Measurements from ENCODE around the gene ZC3HAV1. TPM values are rescaled to one million over a fixed set of nuclear protein-coding genes. Genes with fewer than 3 reads are reported as not detected.
"Not testable (repeated sequence)": the region's sequence is repeated elsewhere in the genome, so short reads cannot be mapped to it uniquely, and the experiment has no call there.

Gene ZC3HAV1
- total RNA-seq, 2 experiments from 2014 or later, result 124 to 129 TPM

DNA sequence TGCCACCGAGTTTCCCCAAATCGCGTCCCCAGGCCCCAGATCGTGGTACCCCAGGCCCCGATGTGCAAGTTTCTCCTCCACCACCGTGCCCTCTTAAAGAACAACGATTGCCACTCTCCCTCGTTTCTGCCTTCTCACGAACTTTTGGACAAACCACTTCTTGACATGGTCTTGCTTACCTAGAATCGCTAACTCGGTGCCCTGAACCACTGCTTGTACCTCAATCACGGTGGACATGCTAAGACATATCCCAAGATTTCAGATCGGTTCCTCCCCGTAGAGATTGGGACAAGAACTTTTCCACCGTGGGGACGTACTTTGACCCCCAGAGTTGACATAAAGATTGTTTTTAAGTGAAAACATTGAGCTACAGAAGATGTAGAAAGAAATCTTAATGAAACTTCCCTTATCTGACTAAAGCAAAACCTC lies 477 bp upstream of the ZC3HAV1 start:
- Mint-ChIP-seq H3K27ac (peak overlapping the region; percentile 97), H3K27me3 (no peaks in the 10 kb centered on the region), H3K36me3 (ENCODE audit: low read depth) (peaks cover 46% of the 10 kb centered on the region), H3K4me3 (peak overlapping the region; percentile 95), H3K4me1 (peaks cover 38% of the 10 kb centered on the region), H3K9me3 (peaks cover 8% of the 10 kb centered on the region)
- no peak for DNase-seq
- POLR2A ChIA-PET, result interaction anchor here (0.7 to 0.8 kb wide), 2 partner anchors 15 to 1346 kb away, joined by 3 to 6 read pairs; no protein-coding TSS in a partner anchor
- CTCF ChIA-PET, result interaction anchor here (1.1 kb wide), 2 partner anchors 13 to 35 kb away, joined by 3 read pairs; no protein-coding TSS in a partner anchor

DNA sequence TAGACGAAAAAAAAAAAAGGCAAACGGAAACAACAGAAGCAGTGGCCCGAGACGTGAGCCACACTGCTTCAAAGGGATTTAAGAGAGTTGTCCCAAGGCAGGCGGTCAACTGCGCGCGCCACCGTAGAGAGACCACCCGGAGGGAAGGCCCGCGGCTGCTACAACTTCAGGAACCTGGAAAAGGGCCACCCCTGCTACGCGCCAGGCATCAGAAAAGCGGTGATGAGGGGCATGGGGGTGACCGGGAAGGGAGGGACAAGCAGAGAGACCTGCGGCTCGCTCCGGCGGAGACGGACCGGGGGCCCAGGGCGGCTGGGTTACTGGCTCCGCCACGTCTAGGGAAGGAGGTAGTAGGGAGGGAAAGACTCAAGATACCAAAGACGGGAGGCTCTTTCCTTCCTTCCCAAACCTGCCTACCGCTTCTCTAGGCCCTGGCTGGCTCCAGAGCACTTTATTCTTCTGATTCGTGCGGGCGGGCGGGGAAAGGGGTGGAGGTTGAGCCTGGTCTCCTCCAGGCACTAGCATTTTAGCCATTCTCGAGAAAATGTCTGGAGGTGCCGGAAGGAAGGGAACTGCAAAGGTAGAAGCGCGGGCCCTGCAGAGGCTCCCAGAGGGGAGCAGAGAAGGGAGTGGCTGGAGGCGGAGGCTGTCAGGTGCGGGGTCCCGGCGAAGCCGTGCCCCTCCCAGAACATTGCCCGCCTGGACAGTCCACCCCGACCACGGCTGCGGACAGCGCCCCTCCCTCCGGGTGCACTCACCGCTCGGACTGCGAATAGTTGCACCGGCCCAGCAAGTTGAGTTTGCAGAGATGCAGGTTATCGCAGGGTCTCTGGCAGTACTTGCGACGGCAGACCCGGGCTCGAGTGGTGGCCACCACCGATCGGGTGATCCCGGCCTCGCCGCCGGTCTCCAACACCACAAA lies 993 bp downstream of the ZC3HAV1 start:
- Mint-ChIP-seq H3K4me3 (peak overlapping the region; percentile 95), H3K9me3 (peaks cover 8% of the 10 kb centered on the region), H3K27me3 (no peaks in the 10 kb centered on the region), H3K27ac (peak overlapping the region; percentile 97), H3K4me1 (peaks cover 38% of the 10 kb centered on the region), H3K36me3 (ENCODE audit: low read depth) (peaks cover 61% of the 10 kb centered on the region)
- CTCF ChIA-PET, result no interaction called here
- no peak for DNase-seq
- POLR2A ChIA-PET, result no interaction called here

DNA sequence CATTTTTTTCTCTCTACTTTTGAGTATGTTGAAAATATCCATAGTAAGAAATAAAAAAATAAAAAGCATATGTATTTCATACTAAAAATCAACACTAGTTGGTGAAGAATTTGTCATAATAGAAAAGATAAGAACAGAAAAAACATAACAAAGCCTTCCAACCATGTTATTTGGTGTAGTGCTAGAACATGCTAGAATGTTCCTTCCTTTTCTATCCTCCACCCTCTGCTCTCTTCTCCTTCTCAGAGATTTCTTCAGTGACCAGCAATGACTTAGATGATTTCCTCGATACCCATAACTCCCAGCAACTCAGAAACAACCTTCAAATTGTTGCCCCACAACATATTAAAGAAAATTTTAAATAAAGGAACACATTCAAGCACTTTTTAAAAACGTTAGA lies 2.6 kb downstream of the ZC3HAV1 start:
- no peak for DNase-seq
- Mint-ChIP-seq H3K4me3 (peak overlapping the region; percentile 95), H3K4me1 (peaks cover 31% of the 10 kb centered on the region), H3K9me3 (peaks cover 7% of the 10 kb centered on the region), H3K27ac (peak overlapping the region; percentile 97), H3K36me3 (ENCODE audit: low read depth) (peaks cover 67% of the 10 kb centered on the region), H3K27me3 (no peaks in the 10 kb centered on the region)
- ChIA-PET CTCF (no interaction called here), POLR2A (interaction anchor here (0.6 to 1.2 kb wide), 3 partner anchors 8 to 10 kb away, joined by 3 read pairs; no protein-coding TSS in a partner anchor)

DNA sequence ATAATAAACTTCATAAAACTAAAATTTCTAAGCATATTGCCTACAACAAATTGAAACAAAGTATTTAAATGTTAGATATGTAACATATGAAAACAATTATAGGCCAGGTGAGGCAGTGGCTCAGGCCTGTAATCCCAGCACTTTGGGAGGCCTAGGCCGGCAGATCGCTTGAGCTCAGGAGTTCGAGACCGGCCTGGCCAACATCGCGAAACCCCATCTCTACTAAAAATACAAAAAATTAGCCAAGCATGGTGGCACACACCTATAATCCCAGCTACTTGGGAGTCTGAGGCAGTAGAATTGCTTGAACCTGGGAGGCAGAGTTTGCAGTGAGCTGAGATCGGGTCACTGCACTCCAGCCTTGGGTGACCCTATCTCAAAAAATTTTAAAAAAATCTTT lies 3.3 kb downstream of the ZC3HAV1 start:
- DNase-seq, H3K27me3 Mint-ChIP-seq, CTCF ChIA-PET, H3K9me3 Mint-ChIP-seq: not testable (repeated sequence)
- Mint-ChIP-seq H3K36me3 (ENCODE audit: low read depth) (peaks cover 70% of the 10 kb centered on the region), H3K4me3 (peak overlapping the region; percentile 95), H3K27ac (peak overlapping the region; percentile 97), H3K4me1 (peaks cover 29% of the 10 kb centered on the region)
- POLR2A ChIA-PET, result interaction anchor here (0.6 to 1.2 kb wide), 3 partner anchors 9 to 253 kb away, joined by 3 to 10 read pairs (median 3); partner anchors contain the start of gene LUC7L2

DNA sequence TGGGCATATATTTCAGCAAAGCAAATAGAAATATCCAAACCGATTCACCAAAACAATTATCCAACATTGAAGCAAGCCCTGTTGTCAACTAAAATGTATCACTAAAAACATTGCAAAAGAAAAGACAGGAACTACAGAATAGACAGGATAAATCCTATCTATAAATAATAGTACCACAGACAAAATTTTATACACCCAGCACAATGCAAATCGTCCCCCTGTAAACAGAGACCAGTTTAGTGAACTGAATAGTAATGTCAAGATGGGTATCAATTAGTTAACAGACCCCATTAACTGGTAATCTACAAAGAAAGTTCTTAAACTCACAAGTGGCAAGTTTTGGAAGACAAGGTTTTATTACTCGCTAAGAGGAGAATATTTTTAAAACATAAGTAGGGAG lies 4.0 kb downstream of the ZC3HAV1 start:
- Mint-ChIP-seq H3K4me1 (peaks cover 29% of the 10 kb centered on the region), H3K27ac (peak overlapping the region; percentile 88), H3K9me3 (no peaks in the 10 kb centered on the region), H3K36me3 (ENCODE audit: low read depth) (peaks cover 78% of the 10 kb centered on the region), H3K4me3 (peak overlapping the region; percentile 95), H3K27me3 (no peaks in the 10 kb centered on the region)
- ChIA-PET POLR2A (interaction anchor here (2.7 kb wide), 1 partner anchor 11 kb away, joined by 24 read pairs; no protein-coding TSS in a partner anchor), CTCF (interaction anchor here (1.0 to 3.3 kb wide), 3 partner anchors 9 to 72 kb away, joined by 3 to 15 read pairs (median 8); no protein-coding TSS in a partner anchor)
- DNase-seq, result no peak

DNA sequence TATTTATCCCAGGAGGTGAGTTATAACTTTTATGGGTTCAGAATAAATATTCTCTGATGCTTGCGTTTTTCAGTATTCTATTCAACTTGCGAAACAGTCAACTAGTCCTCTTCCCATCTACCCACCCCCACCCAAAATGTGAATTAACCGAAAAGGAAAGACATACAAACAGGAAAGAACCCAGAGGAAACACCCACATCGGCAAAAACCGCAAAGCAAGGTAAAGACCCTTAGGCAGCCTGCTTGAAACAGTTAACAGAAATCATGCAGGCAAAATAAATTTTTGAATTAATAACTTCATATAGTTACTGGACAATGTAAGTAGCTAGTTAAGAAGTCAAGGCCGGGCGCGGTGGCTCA lies 5.4 kb downstream of the ZC3HAV1 start:
- H3K4me3 Mint-ChIP-seq, result peak overlapping the region; percentile 95
- no peaks in the 10 kb centered on the region for H3K27me3 Mint-ChIP-seq
- POLR2A ChIA-PET, result interaction anchor here (2.7 kb wide), 1 partner anchor 9 kb away, joined by 24 read pairs; no protein-coding TSS in a partner anchor
- peaks cover 83% of the 10 kb centered on the region for H3K36me3 Mint-ChIP-seq (ENCODE audit: low read depth)
- peaks cover 32% of the 10 kb centered on the region for H3K4me1 Mint-ChIP-seq
- CTCF ChIA-PET, result interaction anchor here (1.5 to 3.3 kb wide), 3 partner anchors 10 to 29 kb away, joined by 8 to 15 read pairs (median 9); no protein-coding TSS in a partner anchor
- no peaks in the 10 kb centered on the region for H3K9me3 Mint-ChIP-seq
- peak overlapping the region; percentile 88 for H3K27ac Mint-ChIP-seq
- DNase-seq, result peak; percentile 65

DNA sequence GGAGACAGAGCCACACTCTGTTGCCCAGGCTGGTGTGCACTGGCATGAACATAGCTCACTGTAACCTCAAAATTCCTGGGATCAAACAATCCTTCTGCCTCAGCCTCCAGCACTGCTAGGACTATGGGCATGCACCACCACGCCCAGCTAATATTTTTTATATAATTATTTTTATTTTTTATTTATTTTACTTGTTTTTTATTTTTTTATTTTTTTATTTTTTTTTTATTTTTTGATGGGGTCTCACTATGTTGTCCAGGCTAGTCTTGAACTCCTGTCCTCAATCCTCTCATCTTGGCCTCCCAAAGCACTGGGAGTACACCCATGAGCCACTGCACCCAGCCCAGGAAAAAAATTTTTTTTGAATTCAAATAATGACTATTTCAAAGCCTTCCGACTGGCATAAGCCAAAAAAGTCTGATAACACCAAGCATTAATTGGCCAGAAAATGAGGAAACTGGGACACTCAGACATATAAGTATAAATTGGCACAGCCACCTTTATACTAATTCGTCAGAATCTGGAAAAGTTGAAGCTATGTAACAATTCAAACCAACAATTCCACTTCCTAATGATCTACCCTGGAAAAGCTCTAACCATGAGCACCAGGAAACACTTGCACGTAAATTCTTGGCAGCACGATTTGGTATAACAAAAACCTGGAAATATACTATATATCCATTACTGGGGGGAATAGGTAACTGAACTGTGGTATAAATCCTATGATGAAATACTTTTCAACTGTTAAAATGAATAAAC lies 6.3 kb downstream of the ZC3HAV1 start:
- peaks cover 39% of the 10 kb centered on the region for H3K4me1 Mint-ChIP-seq
- POLR2A ChIA-PET, result interaction anchor here (0.8 to 2.7 kb wide), 2 partner anchors 8 to 200 kb away, joined by 4 to 24 read pairs; no protein-coding TSS in a partner anchor

DNA sequence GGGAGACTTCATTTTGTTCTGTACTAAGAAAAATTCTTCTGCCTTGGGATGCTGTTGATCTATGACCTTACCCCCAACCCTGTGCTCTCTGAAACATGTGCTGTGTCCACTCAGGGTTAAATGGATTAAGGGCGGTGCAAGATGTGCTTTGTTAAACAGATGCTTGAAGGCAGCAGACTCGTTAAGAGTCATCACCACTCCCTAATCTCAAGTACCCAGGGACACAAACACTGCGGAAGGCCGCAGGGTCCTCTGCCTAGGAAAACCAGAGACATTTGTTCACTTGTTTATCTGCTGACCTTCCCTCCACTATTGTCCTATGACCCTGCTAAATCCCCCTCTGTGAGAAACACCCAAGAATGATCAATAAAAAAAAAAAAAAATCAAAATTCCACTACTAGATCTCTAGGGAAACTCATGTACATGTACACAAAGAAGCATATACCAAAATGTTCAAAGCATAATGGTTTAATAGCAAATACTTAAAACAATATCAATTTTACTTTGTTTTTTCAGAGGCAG lies 7.8 kb downstream of the ZC3HAV1 start:
- Mint-ChIP-seq H3K36me3 (ENCODE audit: low read depth) (peaks cover 76% of the 10 kb centered on the region), H3K4me1 (peaks cover 50% of the 10 kb centered on the region), H3K27ac (peak overlapping the region; percentile 89), H3K4me3 (peak overlapping the region; percentile 79)
- H3K9me3 Mint-ChIP-seq, H3K27me3 Mint-ChIP-seq, DNase-seq, POLR2A ChIA-PET: not testable (repeated sequence)
- CTCF ChIA-PET, result interaction anchor here (1.5 kb wide), 1 partner anchor 32 kb away, joined by 3 read pairs; a partner anchor contains a TSS

More for the DNA sequence above, 6.3 kb downstream of the ZC3HAV1 start:
- CTCF ChIA-PET, result interaction anchor here (0.5 to 3.3 kb wide), 8 partner anchors 9 to 86 kb away, joined by 3 to 15 read pairs (median 3); a partner anchor contains a TSS
- peak overlapping the region; percentile 95 for H3K4me3 Mint-ChIP-seq
- DNase-seq, result no peak
- H3K27ac Mint-ChIP-seq, result peak overlapping the region; percentile 88
- no peaks in the 10 kb centered on the region for H3K27me3 Mint-ChIP-seq
- no peaks in the 10 kb centered on the region for H3K9me3 Mint-ChIP-seq
- peaks cover 81% of the 10 kb centered on the region for H3K36me3 Mint-ChIP-seq (ENCODE audit: low read depth)

DNA sequence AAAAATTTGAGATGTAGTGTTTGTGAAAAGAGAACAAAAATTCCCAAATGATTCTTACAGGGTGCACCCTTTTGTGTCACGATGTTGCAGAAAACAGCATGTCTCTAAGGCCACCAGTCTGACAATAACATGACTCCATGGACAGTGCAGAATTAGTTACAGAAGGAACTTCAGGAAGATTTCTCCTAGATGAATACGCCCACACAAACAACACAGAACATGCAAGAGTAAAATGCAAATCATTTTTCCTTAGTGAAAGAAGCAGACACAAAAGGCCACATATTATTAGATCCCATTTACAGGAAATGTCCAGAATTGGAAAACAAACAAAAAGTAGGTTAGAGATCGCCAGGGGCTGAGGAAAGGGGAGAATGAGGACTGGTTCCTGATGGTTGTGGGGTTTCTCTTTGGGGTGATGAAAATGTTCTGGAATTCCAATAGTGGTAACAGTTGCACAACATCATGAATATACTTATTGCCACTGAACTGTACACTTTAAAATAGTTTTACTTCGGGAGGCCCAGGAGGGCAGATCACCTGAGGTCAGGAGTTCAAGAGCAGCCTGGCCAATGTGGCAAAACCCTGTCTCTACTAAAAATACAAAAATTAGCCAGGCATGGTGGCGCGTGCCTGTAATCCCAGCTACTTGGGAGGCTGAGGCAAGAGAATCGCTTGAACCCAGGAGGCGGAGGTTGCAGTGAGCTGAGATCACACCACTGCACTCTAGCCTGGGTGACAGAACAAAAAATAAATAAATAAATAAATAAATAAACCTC lies 10.2 kb downstream of the ZC3HAV1 start:
- H3K9me3 Mint-ChIP-seq, result no peaks in the 10 kb centered on the region
- POLR2A ChIA-PET, result interaction anchor here (0.7 kb wide), 1 partner anchor 8 kb away, joined by 3 read pairs; no protein-coding TSS in a partner anchor
- no peak for DNase-seq
- no peaks in the 10 kb centered on the region for H3K27me3 Mint-ChIP-seq
- peaks cover 81% of the 10 kb centered on the region for H3K36me3 Mint-ChIP-seq (ENCODE audit: low read depth)
- CTCF ChIA-PET, result interaction anchor here (0.7 kb wide), 1 partner anchor 25 kb away, joined by 4 read pairs; no protein-coding TSS in a partner anchor
- peak overlapping the region; percentile 72 for H3K27ac Mint-ChIP-seq
- peaks cover 73% of the 10 kb centered on the region for H3K4me1 Mint-ChIP-seq
- H3K4me3 Mint-ChIP-seq, result peak overlapping the region; percentile 74

DNA sequence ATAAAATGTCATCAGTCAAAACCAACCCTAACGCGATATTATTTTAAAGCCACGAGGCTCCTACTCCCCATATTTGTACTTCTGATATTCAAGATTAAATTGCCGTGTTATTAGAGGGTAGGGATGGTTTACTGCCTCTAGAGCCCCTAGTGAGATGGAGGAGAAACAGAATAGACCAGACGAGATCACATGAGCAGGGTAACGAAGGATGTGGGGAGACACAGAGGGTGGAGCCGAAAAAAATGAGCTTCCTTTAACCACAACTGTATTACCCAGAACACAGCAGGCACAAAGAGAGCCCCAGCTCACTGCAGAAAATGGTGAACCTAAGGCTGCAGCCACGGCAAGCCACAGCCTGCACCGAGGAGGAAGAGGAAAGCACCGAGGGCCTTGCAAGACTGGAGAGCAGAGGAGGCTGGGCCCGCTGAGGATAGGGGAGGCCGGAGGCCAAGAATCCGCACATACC lies 14.3 kb downstream of the ZC3HAV1 start:
- H3K9me3 Mint-ChIP-seq, result no peaks in the 10 kb centered on the region
- H3K4me1 Mint-ChIP-seq, result peaks cover 89% of the 10 kb centered on the region
- peak overlapping the region; percentile 75 for H3K4me3 Mint-ChIP-seq
- ChIA-PET POLR2A (interaction anchor here (0.9 to 2.5 kb wide), 4 partner anchors 9 to 18 kb away, joined by 3 to 24 read pairs (median 8); no protein-coding TSS in a partner anchor), CTCF (interaction anchor here (0.6 to 3.3 kb wide), 23 partner anchors 9 to 442 kb away, joined by 3 to 19 read pairs (median 4); no protein-coding TSS in a partner anchor)
- H3K27me3 Mint-ChIP-seq, result no peaks in the 10 kb centered on the region
- H3K36me3 Mint-ChIP-seq (ENCODE audit: low read depth), result peaks cover 86% of the 10 kb centered on the region
- DNase-seq, result peak; percentile 91
- peak overlapping the region; percentile 91 for H3K27ac Mint-ChIP-seq

DNA sequence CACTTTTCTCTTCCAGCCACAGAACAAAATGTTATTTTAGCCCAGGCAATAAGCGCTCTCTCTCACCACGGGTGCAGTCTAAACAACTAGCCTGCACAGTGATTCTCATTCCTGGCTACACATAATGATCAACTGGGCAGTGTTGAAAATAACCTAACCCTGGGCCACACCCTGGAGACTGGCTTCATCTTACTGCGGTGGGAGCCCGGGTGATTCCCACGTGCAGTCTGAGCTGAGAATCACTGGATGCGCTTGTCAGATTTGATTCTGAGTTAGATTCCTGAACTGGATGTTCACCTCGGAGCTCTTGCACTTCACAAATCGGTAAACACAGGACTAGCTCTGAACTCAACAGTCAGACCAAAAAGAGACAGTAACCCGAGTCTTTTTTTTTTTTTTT lies 14.9 kb downstream of the ZC3HAV1 start:
- Mint-ChIP-seq H3K4me1 (peaks cover 89% of the 10 kb centered on the region), H3K9me3 (no peaks in the 10 kb centered on the region), H3K27ac (peak overlapping the region; percentile 91), H3K27me3 (no peaks in the 10 kb centered on the region), H3K36me3 (ENCODE audit: low read depth) (peaks cover 84% of the 10 kb centered on the region), H3K4me3 (peak overlapping the region; percentile 75)
- POLR2A ChIA-PET, result interaction anchor here (0.9 to 2.5 kb wide), 4 partner anchors 10 to 39 kb away, joined by 3 to 24 read pairs (median 7); a partner anchor contains a TSS
- CTCF ChIA-PET, result interaction anchor here (0.6 to 3.3 kb wide), 24 partner anchors 9 to 442 kb away, joined by 3 to 19 read pairs (median 4); no protein-coding TSS in a partner anchor
- peak; percentile 37 for DNase-seq
